Measurements from ENCODE around the gene ADGRE3. TPM values are rescaled to one million over a fixed set of nuclear protein-coding genes. Genes with fewer than 3 reads are reported as not detected.

ADGRE3 gene
- total and polyA plus RNA-seq, 4 donors: 0.15 to 0.67 (median 0.22) TPM

GRCh38 chr19:14700711-14701375, 26.2 kb upstream of the ADGRE3 start:
- Histone ChIP-seq H3K27ac (ENCODE audit: low read depth in 1 of 2, low read length in 2 of 2) (no peak overlapping the region), H3K9ac (ENCODE audit: low read depth in 1 of 2, low read length in 2 of 2) (no peak overlapping the region), H3K4me3 (ENCODE audit: low read depth in 1 of 3, low read length in 3 of 3) (no peak overlapping the region), H3K4me1 (ENCODE audit: control insufficient read depth in 4 of 4, insufficient read depth in 4 of 4, low read length in 3 of 4) (no peaks in the 10 kb centered on the region), H3K9me3 (ENCODE audit: control insufficient read depth in 4 of 4, low read length in 3 of 4) (peaks cover 0 to 3% (median 1%) of the 10 kb centered on the region in 4 donors), H3K27me3 (ENCODE audit: control insufficient read depth in 4 of 4, insufficient read depth in 4 of 4, low read length in 3 of 4) (no peaks in the 10 kb centered on the region), H3K36me3 (ENCODE audit: control insufficient read depth in 4 of 4, insufficient read depth in 3 of 4, low read depth in 1 of 4, low read length in 3 of 4) (peaks cover 37 to 83% (median 56%) of the 10 kb centered on the region in 4 donors)
- TF ChIP-seq FOXA2 (IDR thresholded peaks at IDR 0.05) (no peak), YY1 (IDR thresholded peaks at IDR 0.05) (no peak), TAF1 (conservative IDR thresholded peaks at IDR 0.05) (no peak), FOXA1 (IDR thresholded peaks at IDR 0.05) (no peak), REST (IDR thresholded peaks at IDR 0.05) (no peak), HNF4G (IDR thresholded peaks at IDR 0.05) (no peak), JUND (IDR thresholded peaks at IDR 0.05) (no peak)
- WGBS: 96% methylated on average over 9 of the region's 9 CpGs
- no peak for DNase-seq (ENCODE audit: low spot score)

- Histone ChIP-seq H3K36me3 (ENCODE audit: control insufficient read depth in 4 of 4, insufficient read depth in 3 of 4, low read depth in 1 of 4, low read length in 3 of 4) (peaks cover 33 to 81% (median 59%) of the 10 kb centered on the region in 4 donors), H3K27ac (ENCODE audit: low read depth in 1 of 2, low read length in 2 of 2) (no peak overlapping the region), H3K4me3 (ENCODE audit: low read depth in 1 of 3, low read length in 3 of 3) (no peak overlapping the region), H3K9me3 (ENCODE audit: control insufficient read depth in 4 of 4, low read length in 3 of 4) (peaks cover 0 to 3% (median 1%) of the 10 kb centered on the region in 4 donors), H3K4me1 (ENCODE audit: control insufficient read depth in 4 of 4, insufficient read depth in 4 of 4, low read length in 3 of 4) (no peaks in the 10 kb centered on the region), H3K9ac (ENCODE audit: low read depth in 1 of 2, low read length in 2 of 2) (no peak overlapping the region), H3K27me3 (ENCODE audit: control insufficient read depth in 4 of 4, insufficient read depth in 4 of 4, low read length in 3 of 4) (no peaks in the 10 kb centered on the region)
- 94% methylated on average over 8 of the region's 8 CpGs for WGBS
- DNase-seq (ENCODE audit: low spot score): no peak
- TF ChIP-seq RXRA (IDR thresholded peaks at IDR 0.05): no peak
- no peak for TF ChIP-seq TAF1 (conservative IDR thresholded peaks at IDR 0.05)
- TF ChIP-seq ZBTB33 (IDR thresholded peaks at IDR 0.05): no peak
- TF ChIP-seq EGR1 (IDR thresholded peaks at IDR 0.05; ENCODE audit: low read depth in 2 of 2): no peak
- TF ChIP-seq MAX (IDR thresholded peaks at IDR 0.05): no peak
- TF ChIP-seq YY1 (IDR thresholded peaks at IDR 0.05): no peak
- no peak for TF ChIP-seq HNF4G (IDR thresholded peaks at IDR 0.05)
- TF ChIP-seq RAD21 (IDR thresholded peaks at IDR 0.05): no peak
- no peak for TF ChIP-seq REST (IDR thresholded peaks at IDR 0.05)
- no peak for TF ChIP-seq CTCF (IDR thresholded peaks at IDR 0.05; ENCODE audit: low read depth, low read length, missing input control)
- no peak for TF ChIP-seq GABPA (IDR thresholded peaks at IDR 0.05 in 1 of 2, conservative IDR thresholded peaks at IDR 0.05 in 1 of 2)
- TF ChIP-seq FOXA2 (IDR thresholded peaks at IDR 0.05): no peak
- no peak for TF ChIP-seq NR2F2 (IDR thresholded peaks at IDR 0.05)
- TF ChIP-seq SP1 (IDR thresholded peaks at IDR 0.05): no peak
- TF ChIP-seq ATF3 (IDR thresholded peaks at IDR 0.05): no peak
- no peak for TF ChIP-seq JUND (IDR thresholded peaks at IDR 0.05)
- no peak for TF ChIP-seq FOXA1 (IDR thresholded peaks at IDR 0.05)
Observed at GRCh38 chr19:14699641-14700040, 25.0 kb upstream of the ADGRE3 start.

Data from liver (tissue), 9 donors.